ENCODE measurements around the gene COMP.

Gene COMP

GRCh38 chr19:18756896-18757295, 34.2 kb downstream of the COMP start:
- H3K4me3 ChIP-seq (ENCODE audit: low read depth, low read length), result no peak overlapping the region
- no peaks in the 10 kb centered on the region for H3K4me1 ChIP-seq (ENCODE audit: control insufficient read depth, insufficient read depth, low read length, unreplicated experiment)
- no peaks in the 10 kb centered on the region for H3K36me3 ChIP-seq (ENCODE audit: insufficient read depth, low read length)
- H3K27ac ChIP-seq (ENCODE audit: low read depth, low read length), result no peak overlapping the region
- no peak overlapping the region for H2AFZ ChIP-seq (ENCODE audit: low read length, unreplicated experiment)
- H3K27me3 ChIP-seq (ENCODE audit: insufficient read depth, low read length), result no peaks in the 10 kb centered on the region
- no peaks in the 10 kb centered on the region for H3K79me2 ChIP-seq (ENCODE audit: control insufficient read depth, insufficient read depth, low read length, unreplicated experiment)

DNA sequence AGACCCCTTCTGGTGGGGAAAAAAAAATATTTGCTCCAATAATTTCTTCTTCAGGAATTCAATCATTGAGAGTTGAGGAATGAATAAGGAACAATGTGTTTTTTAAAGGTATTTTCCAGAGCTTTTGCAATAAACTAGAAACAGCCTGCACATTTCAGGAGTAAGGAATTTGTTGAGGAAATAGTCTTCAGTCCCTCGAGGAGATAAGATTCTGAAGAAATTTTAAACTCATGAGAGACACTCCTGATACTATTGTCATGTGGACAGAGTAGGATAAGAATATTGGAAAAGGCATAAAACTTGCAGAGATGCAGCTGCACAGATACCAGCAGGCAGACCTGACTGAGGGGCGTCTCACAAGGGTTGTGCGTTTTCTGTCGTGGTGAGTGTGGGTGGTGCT, 36.6 kb downstream of the COMP start:
- no peaks in the 10 kb centered on the region for H3K4me1 ChIP-seq (ENCODE audit: control insufficient read depth, insufficient read depth, low read length, unreplicated experiment)
- no peak overlapping the region for H3K27ac ChIP-seq (ENCODE audit: low read depth, low read length)
- H3K4me3 ChIP-seq (ENCODE audit: low read depth, low read length), result no peak overlapping the region
- H2AFZ ChIP-seq (ENCODE audit: low read length, unreplicated experiment), result no peak overlapping the region
- no peaks in the 10 kb centered on the region for H3K79me2 ChIP-seq (ENCODE audit: control insufficient read depth, insufficient read depth, low read length, unreplicated experiment)
- H3K36me3 ChIP-seq (ENCODE audit: insufficient read depth, low read length), result no peaks in the 10 kb centered on the region
- no peaks in the 10 kb centered on the region for H3K27me3 ChIP-seq (ENCODE audit: insufficient read depth, low read length)

GRCh38 chr19:18751571-18751970, 39.5 kb downstream of the COMP start:
- Histone ChIP-seq H3K27ac (ENCODE audit: low read depth, low read length) (no peak overlapping the region), H3K4me3 (ENCODE audit: low read depth, low read length) (no peak overlapping the region), H3K79me2 (ENCODE audit: control insufficient read depth, insufficient read depth, low read length, unreplicated experiment) (no peaks in the 10 kb centered on the region), H3K36me3 (ENCODE audit: insufficient read depth, low read length) (no peaks in the 10 kb centered on the region), H3K4me1 (ENCODE audit: control insufficient read depth, insufficient read depth, low read length, unreplicated experiment) (no peaks in the 10 kb centered on the region), H3K27me3 (ENCODE audit: insufficient read depth, low read length) (no peaks in the 10 kb centered on the region), H2AFZ (ENCODE audit: low read length, unreplicated experiment) (no peak overlapping the region)

DNA sequence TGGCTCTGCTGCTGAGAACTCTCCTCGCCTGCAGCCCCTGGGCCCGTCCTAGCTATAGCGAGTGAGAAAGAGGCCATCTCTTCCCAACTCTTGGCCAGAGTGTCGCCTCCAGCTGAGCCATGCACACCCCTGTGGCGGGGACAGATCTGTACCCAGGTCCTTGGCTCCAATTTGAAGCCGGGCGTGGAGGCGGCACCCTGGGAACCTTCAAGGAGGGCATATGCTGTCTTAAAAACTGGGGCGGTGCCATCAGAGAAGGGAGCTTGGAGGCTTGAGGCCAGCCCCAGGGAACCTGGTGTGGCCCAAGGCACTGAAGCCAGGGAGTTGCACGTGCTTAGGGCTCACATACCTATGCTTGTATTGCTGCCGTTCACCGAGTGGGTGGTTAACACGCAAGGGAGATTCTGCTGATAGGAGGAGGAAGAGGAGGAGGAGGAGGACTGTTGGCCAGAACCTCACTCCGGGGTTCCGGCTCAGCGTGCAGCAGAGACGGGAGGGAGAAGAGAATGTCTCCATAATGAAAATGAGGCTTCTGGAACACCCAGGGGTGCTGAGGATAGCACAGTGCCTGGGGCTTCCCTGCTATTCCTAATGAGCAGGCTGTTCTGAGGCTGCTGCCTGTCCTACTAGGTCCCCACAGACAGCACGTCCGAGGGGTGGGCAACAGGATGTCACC, 40.7 kb downstream of the COMP start:
- no peaks in the 10 kb centered on the region for H3K79me2 ChIP-seq (ENCODE audit: control insufficient read depth, insufficient read depth, low read length, unreplicated experiment)

DNA sequence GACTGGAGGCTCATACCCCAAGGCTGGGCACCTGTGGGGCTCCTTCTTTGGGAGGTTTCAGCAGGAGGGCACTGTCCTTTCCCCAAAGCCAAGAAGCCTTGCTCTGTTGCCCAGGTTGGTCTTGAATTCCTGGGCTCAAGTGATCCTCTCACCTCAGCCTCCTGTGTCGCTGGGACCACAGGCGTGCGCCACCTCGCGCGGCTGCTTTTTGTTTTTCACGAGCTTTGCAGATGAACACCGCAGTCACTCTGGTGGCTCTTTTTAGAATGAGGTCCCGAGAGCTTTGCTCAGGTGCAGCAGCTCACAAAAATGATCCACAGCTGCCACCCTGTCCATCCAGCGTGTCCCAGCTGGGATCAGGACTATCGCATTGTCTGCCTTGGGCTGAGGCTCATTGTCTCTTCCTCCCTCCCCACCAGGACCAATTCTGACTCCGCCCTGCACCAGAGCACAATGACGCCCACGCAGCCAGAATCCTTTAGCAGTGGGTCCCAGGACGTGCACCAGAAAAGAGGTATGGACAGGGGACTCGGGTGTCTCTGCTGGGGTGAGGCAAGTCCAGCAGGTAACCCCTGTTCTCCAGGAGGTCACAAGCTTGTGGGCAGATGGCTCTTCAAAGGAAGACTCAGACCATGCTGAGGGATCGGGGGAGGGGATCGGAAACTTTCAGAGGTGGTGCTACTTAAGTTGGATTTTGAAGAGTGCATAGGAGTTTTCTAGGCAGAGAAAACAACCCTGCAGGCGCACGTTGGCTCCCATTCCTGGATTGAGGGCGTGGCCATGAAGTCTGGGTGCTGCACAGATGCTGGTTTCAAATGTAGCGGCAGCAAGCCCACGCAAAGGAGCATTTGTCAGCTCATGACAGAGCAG, 41.5 kb downstream of the COMP start:
- Histone ChIP-seq H3K4me3 (ENCODE audit: low read depth, low read length) (no peak overlapping the region), H3K27me3 (ENCODE audit: insufficient read depth, low read length) (no peaks in the 10 kb centered on the region), H3K79me2 (ENCODE audit: control insufficient read depth, insufficient read depth, low read length, unreplicated experiment) (no peaks in the 10 kb centered on the region), H3K27ac (ENCODE audit: low read depth, low read length) (no peak overlapping the region), H2AFZ (ENCODE audit: low read length, unreplicated experiment) (no peak overlapping the region), H3K4me1 (ENCODE audit: control insufficient read depth, insufficient read depth, low read length, unreplicated experiment) (no peaks in the 10 kb centered on the region), H3K36me3 (ENCODE audit: insufficient read depth, low read length) (no peaks in the 10 kb centered on the region)

More for the DNA sequence above, 40.7 kb downstream of the COMP start:
- Histone ChIP-seq H3K36me3 (ENCODE audit: insufficient read depth, low read length) (no peaks in the 10 kb centered on the region), H3K4me1 (ENCODE audit: control insufficient read depth, insufficient read depth, low read length, unreplicated experiment) (no peaks in the 10 kb centered on the region), H2AFZ (ENCODE audit: low read length, unreplicated experiment) (no peak overlapping the region), H3K27me3 (ENCODE audit: insufficient read depth, low read length) (no peaks in the 10 kb centered on the region), H3K27ac (ENCODE audit: low read depth, low read length) (no peak overlapping the region), H3K4me3 (ENCODE audit: low read depth, low read length) (no peak overlapping the region)

GRCh38 chr19:18746401-18747325, 44.4 kb downstream of the COMP start:
- no peak overlapping the region for H3K27ac ChIP-seq (ENCODE audit: low read depth, low read length)
- no peaks in the 10 kb centered on the region for H3K36me3 ChIP-seq (ENCODE audit: insufficient read depth, low read length)
- no peak overlapping the region for H2AFZ ChIP-seq (ENCODE audit: low read length, unreplicated experiment)
- H3K4me1 ChIP-seq (ENCODE audit: control insufficient read depth, insufficient read depth, low read length, unreplicated experiment), result no peaks in the 10 kb centered on the region
- no peaks in the 10 kb centered on the region for H3K79me2 ChIP-seq (ENCODE audit: control insufficient read depth, insufficient read depth, low read length, unreplicated experiment)
- no peak overlapping the region for H3K4me3 ChIP-seq (ENCODE audit: low read depth, low read length)
- no peaks in the 10 kb centered on the region for H3K27me3 ChIP-seq (ENCODE audit: insufficient read depth, low read length)

DNA sequence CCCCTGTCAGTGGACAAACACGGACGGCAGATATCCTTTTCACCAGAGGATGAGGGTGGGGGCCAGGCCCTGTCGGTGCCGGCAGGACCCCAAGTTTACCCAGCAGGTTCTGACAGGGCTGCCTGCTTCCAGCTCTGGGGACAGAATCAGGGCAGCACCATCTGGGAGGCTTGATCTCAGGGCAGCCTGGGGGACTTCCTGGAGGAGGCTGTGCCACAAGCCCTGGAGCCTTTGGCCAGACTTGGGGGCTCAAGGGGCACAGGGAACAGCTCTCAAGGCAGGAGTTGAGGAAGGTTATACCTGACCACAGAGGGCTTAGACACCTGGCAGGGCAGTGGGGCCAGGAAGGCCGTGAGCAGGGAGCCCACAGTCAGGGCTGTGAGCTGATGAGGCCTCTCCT, 45.2 kb downstream of the COMP start:
- H2AFZ ChIP-seq (ENCODE audit: low read length, unreplicated experiment), result no peak overlapping the region
- H3K27ac ChIP-seq (ENCODE audit: low read depth, low read length), result no peak overlapping the region
- no peak overlapping the region for H3K4me3 ChIP-seq (ENCODE audit: low read depth, low read length)
- no peaks in the 10 kb centered on the region for H3K27me3 ChIP-seq (ENCODE audit: insufficient read depth, low read length)
- H3K4me1 ChIP-seq (ENCODE audit: control insufficient read depth, insufficient read depth, low read length, unreplicated experiment), result no peaks in the 10 kb centered on the region
- H3K36me3 ChIP-seq (ENCODE audit: insufficient read depth, low read length), result no peaks in the 10 kb centered on the region
- H3K79me2 ChIP-seq (ENCODE audit: control insufficient read depth, insufficient read depth, low read length, unreplicated experiment), result no peaks in the 10 kb centered on the region

GRCh38 chr19:18745012-18745735, 45.9 kb downstream of the COMP start:
- Histone ChIP-seq H3K4me3 (ENCODE audit: low read depth, low read length) (no peak overlapping the region), H3K27me3 (ENCODE audit: insufficient read depth, low read length) (no peaks in the 10 kb centered on the region), H3K79me2 (ENCODE audit: control insufficient read depth, insufficient read depth, low read length, unreplicated experiment) (no peaks in the 10 kb centered on the region), H3K36me3 (ENCODE audit: insufficient read depth, low read length) (no peaks in the 10 kb centered on the region), H3K27ac (ENCODE audit: low read depth, low read length) (no peak overlapping the region), H3K4me1 (ENCODE audit: control insufficient read depth, insufficient read depth, low read length, unreplicated experiment) (no peaks in the 10 kb centered on the region), H2AFZ (ENCODE audit: low read length, unreplicated experiment) (no peak overlapping the region)

DNA sequence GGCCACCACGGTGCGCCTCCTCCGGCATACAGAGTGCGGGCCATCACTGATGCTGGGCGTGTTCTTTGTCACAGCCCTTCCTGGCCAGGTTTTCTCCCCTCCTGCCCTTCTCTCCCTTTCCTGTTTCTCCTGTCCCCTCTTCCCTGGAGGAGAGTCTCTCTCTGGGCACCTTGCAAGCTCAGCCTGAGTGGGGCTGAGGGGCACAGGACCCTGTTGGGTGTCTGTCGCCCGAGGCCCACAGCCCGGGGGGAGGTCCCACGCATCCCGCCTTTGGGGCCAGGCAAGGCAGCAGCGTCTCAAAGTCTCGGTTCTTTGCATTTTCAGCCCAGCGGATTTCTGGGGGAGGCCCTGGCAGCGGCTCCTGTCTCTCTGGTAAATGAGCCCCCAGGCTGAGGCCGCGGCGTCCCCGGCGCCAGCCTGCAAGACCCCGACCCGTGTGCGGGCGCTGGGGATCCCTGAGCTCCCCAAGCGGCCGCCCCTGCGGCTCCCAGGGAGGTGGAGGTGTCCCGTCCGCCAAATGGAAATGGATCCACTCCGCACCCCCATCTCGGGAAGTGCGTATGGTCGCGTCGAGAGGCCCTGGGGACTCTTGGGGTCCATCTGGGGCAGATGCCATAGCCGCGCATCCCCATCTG, 47.2 kb downstream of the COMP start:
- no peaks in the 10 kb centered on the region for H3K27me3 ChIP-seq (ENCODE audit: insufficient read depth, low read length)
- no peak overlapping the region for H3K4me3 ChIP-seq (ENCODE audit: low read depth, low read length)
- H3K4me1 ChIP-seq (ENCODE audit: control insufficient read depth, insufficient read depth, low read length, unreplicated experiment), result no peaks in the 10 kb centered on the region
- H3K27ac ChIP-seq (ENCODE audit: low read depth, low read length), result no peak overlapping the region
- no peaks in the 10 kb centered on the region for H3K36me3 ChIP-seq (ENCODE audit: insufficient read depth, low read length)
- no peak overlapping the region for H2AFZ ChIP-seq (ENCODE audit: low read length, unreplicated experiment)
- H3K79me2 ChIP-seq (ENCODE audit: control insufficient read depth, insufficient read depth, low read length, unreplicated experiment), result no peaks in the 10 kb centered on the region

Measured in ACC112 (cell line).